GM12872 (cell line): ENCODE measurements around the gene SOCS6.

ENCODE experiments used
- TF ChIP-seq, protein P1 (sequence below): IDR thresholded peaks from 3 replicates; pipeline ENCODE4 v1.5.1; 2011; ENCODE audit warnings: low read depth, mild to moderate bottlenecking, low read length, moderate library complexity; ENCODE audit not compliant: insufficient read depth

SOCS6 gene

GRCh38 chr18:70279470-70279869 lies 9.4 kb upstream of the SOCS6 start:
- TF ChIP-seq, protein P1, sequence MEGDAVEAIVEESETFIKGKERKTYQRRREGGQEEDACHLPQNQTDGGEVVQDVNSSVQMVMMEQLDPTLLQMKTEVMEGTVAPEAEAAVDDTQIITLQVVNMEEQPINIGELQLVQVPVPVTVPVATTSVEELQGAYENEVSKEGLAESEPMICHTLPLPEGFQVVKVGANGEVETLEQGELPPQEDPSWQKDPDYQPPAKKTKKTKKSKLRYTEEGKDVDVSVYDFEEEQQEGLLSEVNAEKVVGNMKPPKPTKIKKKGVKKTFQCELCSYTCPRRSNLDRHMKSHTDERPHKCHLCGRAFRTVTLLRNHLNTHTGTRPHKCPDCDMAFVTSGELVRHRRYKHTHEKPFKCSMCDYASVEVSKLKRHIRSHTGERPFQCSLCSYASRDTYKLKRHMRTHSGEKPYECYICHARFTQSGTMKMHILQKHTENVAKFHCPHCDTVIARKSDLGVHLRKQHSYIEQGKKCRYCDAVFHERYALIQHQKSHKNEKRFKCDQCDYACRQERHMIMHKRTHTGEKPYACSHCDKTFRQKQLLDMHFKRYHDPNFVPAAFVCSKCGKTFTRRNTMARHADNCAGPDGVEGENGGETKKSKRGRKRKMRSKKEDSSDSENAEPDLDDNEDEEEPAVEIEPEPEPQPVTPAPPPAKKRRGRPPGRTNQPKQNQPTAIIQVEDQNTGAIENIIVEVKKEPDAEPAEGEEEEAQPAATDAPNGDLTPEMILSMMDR = no peak

GRCh38 chr18:70280007-70280925 lies 8.6 kb upstream of the SOCS6 start:
- TF ChIP-seq, protein P1 = no peak

- TF ChIP-seq, protein P1 = no peak
These were observed 3.7 kb upstream of the SOCS6 start for GRCh38 chr18:70284976-70285620.

- TF ChIP-seq, protein P1 = no peak
These were observed 1.1 kb upstream of the SOCS6 start for GRCh38 chr18:70287731-70288130.

DNA sequence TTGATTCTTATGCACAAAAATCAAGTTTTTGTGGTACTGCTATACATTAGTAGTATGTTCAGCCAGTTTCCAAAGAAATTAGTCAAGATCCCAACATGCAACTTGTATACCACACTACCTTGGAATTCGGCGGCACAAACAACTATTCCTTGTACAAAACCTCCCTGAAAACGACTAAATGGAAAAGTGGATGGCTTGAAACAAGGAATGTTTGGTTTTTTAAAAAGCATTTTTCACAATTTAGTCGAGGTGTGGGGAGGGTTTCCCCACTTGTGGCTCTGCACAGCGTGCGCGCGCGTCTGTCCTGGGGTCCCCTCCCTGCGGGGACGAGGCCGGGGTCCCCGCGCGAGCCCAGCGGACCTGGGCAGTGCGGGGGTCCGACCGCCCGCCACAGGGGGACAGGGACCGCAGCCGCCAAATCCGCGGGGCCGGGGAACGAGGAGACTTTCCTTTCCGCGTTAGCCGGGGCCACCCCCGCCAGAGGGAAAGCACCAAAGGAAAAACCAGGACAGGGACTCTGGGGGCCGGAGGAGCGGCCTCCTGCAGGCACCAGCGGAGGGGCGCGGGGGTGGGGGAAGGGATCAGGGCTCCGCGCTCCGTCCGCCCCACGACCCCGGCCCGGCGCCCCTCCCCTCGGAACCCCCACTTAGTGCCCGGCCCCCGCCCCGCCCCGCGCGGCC lies 534 bp upstream of the SOCS6 start:
- TF ChIP-seq, protein P1 = no peak

GRCh38 chr18:70289351-70290312 lies 787 bp downstream of the SOCS6 start:
- TF ChIP-seq, protein P1 = no peak
